HG02870 (cell line): Measurements from ENCODE around the gene ANKRD11.
"Not testable (repeated sequence)": the region's sequence is repeated elsewhere in the genome, so short reads cannot be mapped to it uniquely, and the experiment has no call there.

Source experiments
- ATAC-seq: cut with Tn5 transposase; IDR thresholded peaks from one replicate; pipeline ENCODE4 v1.9.1; 2021; ENCODE audit warnings: mild to moderate bottlenecking, moderate library complexity; ENCODE audit not compliant: unreplicated experiment

The ANKRD11 gene

DNA sequence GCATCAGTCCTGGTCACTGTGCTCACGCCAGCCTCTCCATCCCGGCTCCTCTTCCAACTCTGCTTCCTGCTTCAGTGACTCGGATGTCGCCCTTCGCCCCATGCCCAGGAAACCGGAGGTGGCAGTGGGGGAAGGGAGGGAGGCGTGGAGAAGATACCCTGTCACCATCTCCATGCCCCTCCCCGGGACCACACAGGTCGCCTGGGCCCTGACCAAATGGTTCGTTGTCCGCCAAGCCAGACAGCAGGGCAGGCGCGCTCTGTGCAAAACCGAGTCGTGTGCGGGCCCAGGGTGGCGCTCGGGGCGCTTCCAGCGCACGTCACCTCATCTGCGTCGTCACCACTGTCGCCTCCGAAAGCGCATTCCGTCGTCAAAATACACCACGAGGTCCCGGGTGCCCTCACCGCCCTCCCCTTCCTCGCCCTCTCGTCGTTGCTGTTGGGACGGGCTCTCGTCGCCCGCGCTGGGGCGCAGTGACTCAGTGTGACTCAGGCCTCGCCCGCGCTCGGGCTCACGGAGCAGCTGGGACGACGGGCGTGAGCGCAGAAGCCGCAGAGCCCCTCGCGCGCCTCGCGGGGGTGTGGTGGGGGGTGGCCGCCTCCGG lies 233.6 kb downstream of the ANKRD11 start:
- no peak for ATAC-seq

DNA sequence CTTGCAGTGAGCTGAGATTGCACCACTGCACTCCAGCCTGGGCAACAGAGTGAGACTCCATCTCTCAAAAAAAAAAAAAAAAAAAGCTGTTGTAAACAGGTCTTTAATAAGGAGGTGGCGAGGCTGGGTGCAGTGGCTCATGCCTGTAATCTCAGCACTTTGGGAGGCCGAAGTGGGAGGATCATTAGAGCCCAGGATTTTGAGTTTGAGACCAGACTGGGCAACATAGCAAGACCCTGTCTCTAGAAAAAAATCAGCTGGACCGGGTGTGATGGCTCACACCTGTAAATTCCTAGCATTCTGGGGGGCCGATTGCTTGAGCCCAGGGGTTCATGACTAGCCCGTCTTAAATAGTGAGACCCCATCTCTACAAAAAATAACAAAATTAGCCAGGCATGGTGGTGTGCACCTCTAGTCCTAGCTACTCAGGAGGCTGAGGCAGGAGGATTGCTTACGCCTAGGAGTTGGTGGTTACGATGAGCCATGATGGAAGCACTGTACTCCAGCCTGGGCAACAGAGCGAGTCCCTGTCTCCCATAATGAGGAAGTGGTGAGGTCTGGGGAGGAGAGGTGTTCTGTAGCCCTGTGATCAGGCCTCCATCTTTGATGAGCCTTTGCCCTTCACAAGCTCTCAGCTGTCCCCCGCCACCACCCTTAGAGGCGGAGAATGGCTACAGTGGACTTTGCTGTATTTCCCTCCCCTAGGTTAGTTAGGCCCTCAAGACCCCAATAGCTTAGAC lies 236.6 kb downstream of the ANKRD11 start:
- no peak for ATAC-seq

DNA sequence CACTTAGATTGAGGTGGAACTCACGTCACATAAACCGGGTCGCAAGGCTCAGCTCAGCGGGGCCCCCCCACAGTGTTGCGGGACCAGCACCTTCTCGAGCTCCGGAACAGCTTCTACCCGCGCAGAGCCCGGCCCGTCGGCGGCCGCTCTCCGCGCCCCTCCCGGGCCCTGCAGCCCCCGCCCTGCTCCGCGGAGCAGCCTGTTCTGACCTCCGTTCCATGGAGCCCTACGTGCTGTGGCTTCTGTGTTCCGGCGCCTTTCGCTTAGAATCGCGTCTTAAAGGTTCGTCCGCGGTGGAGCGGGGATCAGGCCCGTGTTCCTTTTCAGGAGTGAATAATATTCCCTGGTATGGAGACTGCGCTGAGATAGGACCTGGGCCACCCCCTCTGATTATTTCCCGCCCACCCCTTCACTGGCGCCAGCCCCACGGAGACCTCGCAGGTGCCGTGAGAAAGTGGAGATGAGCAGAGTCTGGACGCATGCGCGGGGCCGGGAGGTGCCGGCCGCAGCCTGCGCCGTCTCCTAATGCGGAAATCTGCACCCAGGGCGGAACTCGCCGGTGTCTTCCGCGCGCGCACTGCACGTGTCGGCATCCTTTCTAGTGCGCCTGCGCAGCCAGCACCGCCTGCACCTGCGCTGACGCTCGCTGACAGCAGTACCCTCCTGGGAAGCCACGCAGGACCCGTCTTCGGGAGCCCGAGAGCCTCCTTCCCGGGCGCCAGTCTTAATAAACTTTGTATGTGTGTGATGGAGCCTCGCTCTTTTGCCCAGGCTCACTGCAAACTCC lies 242.0 kb downstream of the ANKRD11 start:
- ATAC-seq = no peak

DNA sequence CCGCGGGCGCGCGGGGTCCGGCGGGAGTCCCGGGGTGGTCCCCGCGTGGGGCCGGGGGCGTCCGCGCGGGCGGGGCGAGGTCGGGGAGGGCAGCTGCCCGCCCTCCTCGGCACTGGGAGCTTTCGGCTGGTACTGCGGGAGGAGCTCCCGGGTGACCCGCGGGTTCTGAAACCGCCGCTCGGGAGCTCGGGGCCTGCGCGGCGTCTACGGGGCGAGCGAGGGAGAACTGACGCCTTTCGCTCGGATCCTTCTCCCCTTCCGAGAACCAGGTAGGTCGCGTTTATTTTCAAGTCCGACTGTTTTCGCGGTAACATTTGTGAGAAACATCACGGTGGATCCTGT lies 242.7 kb downstream of the ANKRD11 start:
- ATAC-seq = not testable (repeated sequence)

DNA sequence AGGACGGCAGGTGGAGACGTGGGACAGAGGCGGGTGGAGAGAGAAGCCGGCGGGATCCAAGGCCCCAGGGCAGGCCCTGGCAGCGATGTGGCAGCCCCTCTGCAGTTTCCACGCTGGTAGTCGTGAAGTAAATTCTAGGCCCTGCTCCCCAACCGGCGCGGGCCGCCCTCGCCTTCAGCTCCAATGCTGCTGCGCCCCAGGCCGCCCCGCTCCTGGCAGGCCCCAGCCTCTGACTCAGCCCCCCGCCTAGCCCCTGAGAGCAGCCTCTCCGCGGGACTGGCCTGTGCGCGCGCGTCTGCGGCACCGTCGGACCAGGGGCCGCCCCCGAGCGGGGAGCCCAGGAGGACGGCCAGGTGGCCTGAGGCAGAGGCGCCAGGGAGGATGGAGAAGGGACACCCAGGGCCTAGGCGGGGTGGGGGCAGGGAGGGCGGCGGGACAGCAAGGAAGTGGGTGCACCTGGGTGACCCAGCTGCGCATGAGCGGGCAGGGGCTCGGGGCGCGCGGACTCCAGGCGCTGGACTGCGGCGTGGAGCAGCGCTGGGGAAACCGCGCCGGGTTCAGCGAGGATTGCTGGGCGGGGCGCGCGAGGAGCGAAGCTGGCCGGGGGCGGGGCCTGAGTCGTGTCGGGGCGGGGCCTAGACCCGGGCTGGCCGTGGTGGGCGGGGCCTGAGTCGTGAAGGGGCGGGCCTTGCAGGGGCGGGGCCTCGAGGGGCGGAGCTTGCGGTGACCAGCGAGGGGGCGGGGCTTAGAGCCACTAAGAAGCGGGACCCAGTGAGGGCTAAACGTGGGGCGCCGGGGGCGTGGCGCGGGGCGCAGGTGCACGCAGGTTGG lies 243.2 kb downstream of the ANKRD11 start:
- ATAC-seq = no peak

DNA sequence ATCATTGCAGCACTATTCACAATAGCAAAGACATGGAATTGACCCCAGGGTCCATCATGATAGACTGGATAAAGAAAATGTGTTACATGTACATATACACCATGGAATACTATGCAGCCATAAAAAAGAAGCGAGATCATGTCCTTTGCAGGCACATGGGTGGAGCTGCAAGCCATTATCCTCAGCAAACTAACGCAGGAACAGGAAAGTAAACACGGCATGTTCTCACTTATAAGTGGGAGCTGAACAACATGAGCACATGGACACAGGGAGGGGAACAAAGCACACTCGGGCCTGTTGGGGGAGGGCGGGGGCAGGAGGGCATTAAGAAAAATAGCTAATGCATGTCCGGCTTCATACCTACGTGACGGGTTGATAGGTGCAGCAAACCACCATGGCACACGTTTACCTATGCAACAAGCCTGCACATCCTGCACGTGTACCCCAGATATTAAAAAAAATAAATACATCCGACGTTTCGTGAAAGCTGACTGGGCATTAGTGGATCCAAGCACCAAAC lies 243.9 kb downstream of the ANKRD11 start:
- ATAC-seq = no peak

DNA sequence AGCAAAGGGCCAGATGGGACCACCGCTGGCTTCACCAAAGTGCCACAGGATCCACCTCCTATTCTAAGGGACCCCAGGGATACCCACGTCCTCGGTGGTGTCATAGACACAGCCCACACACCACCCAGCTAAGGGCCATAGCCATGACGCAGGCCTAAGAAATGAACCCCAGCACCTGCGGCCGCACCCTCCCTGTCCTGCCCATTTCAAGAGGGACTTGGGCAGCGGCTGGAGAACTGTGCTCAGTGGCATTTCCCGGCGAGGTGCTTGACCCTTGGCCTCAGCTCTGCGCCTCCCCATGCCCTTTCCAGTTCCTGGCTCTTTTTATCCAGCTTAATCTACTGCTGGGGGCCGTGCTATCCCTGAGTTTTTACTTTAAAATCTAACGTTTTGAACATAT lies 245.6 kb downstream of the ANKRD11 start:
- no peak for ATAC-seq

DNA sequence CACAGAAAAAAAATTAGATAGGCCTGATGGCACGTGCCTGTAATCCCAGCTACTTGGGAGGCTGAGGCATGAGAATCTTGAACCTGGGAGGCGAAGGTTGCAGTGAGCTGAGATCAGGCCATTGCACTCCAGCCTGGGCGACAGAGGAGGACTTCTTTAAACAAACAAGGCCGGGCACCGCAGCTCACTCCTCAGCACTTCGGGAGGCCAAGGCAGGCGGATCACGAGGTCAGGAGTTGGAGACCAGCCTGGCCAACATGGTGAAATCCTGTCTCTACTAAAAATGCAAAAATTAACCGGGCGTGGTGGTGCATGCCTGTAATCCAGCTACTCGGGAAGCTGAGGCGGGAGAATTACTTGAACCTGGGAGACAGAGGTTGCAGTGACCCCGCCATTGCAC lies 246.1 kb downstream of the ANKRD11 start:
- ATAC-seq = not testable (repeated sequence)

DNA sequence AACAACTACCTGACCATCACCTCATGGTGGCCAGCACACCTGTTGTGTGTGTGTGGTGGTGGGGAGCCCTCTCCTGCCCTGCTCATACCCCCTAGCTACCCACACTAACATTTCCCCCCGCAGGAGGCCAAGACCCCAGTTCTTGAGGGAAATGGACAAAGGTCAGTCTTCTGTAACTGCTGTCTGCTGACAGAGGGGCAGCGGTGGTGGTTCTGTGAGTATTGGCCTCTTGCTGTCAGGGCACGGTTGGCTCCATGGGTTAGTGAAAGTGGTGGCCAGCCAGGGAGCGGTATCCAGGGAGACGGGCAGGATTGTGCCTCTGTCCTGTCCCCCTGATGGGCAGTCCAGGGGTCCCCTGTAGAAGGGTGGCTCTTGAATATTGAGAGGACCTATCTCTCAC lies 246.7 kb downstream of the ANKRD11 start:
- no peak for ATAC-seq

DNA sequence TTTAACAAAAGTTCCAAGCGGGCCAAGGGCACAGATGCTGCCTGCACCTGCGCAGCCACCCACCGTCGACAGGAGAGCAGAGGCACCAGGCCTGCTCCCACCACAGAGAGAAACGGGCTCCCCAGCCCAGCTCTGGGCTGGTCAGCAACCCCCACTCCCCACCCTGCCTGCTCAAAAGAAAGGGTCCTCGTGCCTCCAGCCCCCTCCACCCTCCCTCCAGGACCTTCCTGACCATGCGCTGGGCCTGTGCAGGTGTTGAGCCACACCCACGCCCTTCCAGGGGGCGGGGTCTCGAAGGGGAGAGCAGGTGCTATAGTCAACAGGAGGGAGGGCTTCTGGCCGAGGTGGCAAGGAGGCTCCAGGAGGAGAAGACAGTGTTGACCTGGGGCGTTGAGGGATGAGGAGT lies 247.6 kb downstream of the ANKRD11 start:
- ATAC-seq = no peak

DNA sequence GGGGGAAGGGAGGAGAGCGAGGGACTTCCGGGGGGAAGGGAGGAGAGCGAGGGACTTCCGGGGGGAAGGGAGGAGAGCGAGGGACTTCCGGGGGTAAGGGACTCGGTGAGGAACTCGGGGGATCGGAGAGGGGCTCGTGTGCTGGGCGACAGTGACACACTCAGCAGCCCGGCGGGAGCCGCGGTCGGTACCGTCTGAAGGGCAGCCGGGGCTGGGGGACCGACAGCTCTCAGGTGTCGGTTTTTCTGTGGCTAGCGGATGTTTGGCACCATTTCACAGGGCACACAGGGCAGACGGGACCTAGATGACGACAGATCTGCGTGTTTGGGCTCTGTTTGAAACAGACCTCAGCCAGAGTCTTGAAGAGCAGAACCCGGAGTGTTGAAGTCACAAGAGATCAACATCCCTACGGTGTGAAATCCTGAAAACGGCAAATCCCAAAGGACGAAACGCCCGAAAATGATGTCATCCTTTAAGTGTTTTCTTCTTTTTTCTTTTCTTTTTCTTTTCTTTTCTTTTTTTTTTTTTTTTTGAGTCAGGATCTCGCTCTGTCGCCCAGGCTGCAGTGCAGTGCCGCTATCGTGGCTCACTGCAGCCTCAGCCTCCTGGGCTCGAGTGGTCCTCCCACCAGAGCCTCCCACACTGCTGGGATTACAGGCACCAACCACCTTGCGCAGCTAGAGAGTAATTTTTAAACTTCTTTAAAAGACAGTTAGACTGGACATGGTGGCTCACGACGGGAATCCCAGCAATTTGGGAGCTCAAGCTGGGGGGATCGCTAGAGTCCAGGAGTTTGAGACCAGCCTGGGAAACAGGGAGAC lies 249.0 kb downstream of the ANKRD11 start:
- ATAC-seq = peak; percentile 48

DNA sequence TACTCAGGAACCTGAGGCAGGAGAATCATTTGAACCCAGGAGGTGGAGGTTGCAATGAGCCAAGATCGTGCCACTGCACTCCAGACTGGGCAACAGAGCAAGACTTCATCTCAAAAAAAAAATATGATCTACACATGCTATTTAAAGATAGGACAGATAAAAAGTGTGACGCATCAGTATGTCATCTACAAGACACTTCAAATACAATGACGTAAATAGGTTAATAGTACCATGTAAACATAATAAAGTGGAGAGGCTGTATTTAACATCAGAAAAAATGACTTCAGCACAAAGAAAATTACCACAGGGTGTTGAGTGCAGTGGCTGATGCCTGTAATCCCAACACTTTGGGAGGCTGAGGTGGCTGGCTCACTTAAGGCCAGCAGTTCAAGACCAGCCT lies 252.6 kb downstream of the ANKRD11 start:
- ATAC-seq = no peak

DNA sequence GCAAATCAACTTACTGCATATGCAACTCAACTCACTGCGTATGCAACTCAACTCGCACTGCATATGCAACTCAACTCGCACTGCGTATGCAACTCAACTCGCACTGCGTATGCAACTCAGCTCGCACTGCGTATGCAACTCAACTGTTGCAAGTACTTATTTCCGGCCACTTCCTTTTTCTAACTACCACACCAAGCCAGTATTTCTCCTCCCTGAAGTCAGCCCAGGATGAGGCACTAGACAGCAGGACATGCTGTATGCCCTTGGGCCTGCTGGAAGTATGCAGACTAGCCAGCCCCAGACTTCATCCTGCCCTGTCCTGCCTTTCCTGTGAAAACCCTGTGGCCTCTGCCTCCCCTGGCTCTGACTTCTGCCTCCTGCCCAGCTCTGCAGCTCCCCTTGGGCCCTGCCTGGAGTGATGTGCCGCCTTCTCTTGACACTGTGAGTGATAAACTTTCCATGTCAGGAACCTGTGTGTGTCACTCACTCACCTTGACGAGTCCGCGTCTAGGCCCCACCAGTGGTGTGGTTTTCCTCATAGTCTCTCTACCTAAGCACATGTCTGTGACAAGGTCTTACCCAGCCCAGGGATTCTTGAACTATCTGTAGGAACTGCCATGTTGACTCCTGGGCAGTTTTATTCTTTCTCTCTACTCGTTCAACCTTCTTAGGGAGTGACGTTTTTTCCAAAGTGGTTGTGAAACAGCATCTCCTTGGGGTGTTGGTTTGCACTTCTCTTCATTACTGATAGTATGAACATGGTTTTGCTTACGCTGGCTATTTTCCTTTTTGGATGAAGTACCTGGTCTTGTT lies 256.5 kb downstream of the ANKRD11 start:
- no peak for ATAC-seq

DNA sequence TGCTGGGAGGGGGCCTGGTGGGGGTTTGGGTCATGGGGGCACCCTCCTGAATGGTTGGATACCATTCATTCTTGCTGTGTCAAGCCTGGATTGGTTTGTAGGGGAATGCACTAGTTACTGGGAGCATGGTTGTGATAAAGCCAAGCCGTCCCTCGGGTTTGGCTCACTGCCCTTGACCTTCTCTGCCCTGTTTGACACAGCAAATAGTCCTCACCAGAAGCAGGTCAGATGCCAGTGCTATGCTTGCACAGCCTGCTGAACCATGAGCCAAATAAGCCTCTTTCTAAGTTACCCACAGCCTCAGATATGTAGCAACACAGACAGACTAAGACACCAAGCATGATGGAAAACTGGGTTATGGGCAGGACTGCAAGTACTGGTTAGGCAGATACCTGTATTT lies 258.3 kb downstream of the ANKRD11 start:
- no peak for ATAC-seq

DNA sequence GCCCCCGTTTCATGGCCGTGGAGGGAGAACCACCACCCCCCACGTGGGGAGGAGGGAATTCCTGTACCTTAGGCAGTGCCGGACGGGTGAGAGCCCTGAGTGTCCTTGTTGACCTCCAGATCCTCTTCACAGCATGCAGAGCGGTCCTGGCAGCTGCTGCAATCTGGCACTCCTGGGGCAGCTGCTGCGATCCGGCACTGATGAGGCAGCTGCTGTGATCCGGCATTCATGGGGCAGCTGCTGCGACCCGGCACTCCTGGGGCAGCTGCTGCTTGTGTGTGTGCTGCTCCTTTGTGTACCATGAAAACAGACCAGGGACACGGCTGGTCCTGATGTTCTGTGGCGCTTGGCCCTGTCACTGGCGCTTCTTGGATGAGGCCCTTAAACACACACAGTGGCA lies 260.1 kb downstream of the ANKRD11 start:
- ATAC-seq = no peak

DNA sequence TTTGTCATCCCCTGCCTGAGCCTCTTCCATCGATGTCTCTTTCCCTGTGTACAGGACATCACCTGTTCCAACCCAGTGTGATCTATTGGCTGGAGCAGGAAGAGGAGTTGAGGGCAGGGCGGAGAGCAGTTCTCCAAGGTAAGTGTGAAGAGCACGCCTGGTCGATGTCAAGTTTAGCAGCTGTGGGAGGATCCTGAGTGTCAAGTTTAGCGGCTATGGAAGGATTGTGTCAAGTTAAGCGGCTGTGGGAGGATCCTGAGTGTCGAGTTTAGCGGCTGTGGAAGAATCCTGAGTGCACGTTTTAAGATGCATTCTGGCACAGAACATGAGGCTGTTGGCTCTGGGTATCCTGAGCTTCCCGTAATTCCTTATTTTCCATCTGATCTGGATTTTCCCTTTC lies 265.7 kb downstream of the ANKRD11 start:
- ATAC-seq = no peak

DNA sequence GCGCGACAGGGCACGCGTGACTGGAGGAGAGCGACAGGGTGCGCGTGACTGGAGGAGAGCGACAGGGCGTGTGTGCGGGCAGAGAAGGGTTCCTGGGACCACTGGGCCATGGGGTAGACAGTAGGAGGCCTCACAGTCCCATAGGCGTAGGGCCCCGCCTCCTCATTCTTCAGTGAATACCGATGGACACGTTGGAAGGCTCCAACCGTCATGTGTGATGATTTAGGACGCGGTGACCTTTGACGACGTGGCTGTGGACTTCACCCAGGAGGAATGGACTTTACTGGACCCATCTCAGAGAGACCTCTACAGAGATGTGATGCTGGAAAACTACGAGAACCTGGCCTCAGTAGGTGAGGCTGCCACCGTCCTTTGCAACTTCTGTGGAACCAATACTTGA lies 267.4 kb downstream of the ANKRD11 start:
- no peak for ATAC-seq

DNA sequence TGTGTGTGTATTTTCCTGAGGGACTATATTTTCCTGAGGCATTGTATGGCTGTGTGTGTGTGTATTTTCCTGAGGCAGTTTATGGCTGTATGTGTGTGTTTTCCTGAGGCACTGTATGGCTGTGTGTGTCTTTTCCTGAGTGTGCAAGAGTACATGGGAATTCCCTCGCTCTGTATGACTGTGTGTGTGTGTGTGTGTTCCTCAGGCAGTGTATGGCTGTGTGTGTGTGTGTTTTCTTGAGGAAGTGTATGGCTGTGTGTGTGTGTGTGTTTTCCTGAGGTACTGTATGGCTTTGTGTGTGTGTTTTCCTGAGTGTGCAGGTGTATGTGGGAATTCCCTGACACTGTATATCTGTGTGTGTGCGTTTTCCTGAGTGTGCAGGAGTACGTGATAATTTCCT lies 268.8 kb downstream of the ANKRD11 start:
- no peak for ATAC-seq

DNA sequence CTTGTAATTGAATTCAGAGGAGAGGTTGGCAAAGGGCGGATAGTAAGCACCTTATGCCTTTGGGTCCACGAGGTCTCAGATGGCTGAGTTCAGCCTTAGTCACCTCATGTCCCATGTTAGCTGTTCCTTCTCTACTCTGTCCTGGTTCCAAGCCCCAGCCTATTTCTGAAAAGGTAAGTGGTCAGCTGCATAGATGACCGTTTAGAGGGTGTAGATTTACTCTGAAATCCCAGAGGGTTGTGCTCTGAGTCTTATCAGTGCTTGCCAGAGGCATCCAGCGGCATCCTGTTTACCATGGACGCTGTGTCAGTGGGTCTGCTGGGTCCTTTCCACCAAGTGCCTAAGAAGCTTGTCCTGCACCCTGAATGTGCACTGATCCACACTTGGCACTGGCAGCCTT lies 271.0 kb downstream of the ANKRD11 start:
- ATAC-seq = no peak
